Measurements from ENCODE around the gene FHIT.

- TF ChIP-seq POLR2A (IDR thresholded peaks at IDR 0.05; ENCODE audit: low read length), result no peak
- TF ChIP-seq GATA1 (IDR thresholded peaks at IDR 0.05; ENCODE audit: low read depth, low read length), result no peak
Measured at GRCh38 chr3:61087465-61087864, 163.8 kb downstream of the FHIT start.

All from erythroblast (primary cell).